NB4 (cell line): ENCODE results near the gene PTPN4.

Experiments used
- CTCF ChIP-seq: IDR thresholded peaks from one replicate; pipeline ENCODE4 v1.5.1; 2012; ENCODE audit warnings: low read depth, low read length
- POLR2A ChIP-seq: IDR thresholded peaks from 2 replicates; pipeline ENCODE4 v1.6.1; 2011; ENCODE audit warnings: mild to moderate bottlenecking; ENCODE audit not compliant: insufficient read length; ENCODE audit errors: extremely low read depth
- TF ChIP-seq, protein P1 (sequence below): IDR thresholded peaks from 2 replicates; pipeline ENCODE4 v1.6.1; 2011; ENCODE audit warnings: low read depth, low read length

DNA sequence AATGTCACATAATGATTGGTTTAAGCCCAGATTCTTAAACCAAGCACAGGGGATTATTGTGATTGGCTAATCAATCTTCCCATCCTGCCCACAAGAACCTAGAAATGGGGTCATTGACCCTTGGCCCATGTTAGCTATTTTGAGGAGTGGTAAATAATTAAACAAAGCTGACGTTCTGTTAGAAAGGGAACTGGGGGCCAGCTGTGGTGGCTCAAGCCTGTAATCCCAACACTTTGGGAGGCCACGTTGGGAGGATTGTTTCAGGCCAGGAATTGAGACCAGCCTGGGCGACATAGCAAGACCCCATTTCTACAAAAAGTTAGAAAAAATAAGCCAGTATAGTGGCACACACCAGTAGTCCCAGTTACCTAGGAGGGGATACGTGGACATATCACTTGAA, 37.8 kb upstream of the PTPN4 start:
- no peak for TF ChIP-seq CTCF
- TF ChIP-seq POLR2A, result no peak
- TF ChIP-seq, protein P1, sequence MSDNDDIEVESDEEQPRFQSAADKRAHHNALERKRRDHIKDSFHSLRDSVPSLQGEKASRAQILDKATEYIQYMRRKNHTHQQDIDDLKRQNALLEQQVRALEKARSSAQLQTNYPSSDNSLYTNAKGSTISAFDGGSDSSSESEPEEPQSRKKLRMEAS, result no peak
